ENCODE measurements around the gene FA2H.

Gene FA2H

GRCh38 chr16:74721716-74722115 lies 52.9 kb downstream of the FA2H start:
- DNase-seq = no peak

- DNase-seq = no peak
Measured at GRCh38 chr16:74720579-74720978, 54.0 kb downstream of the FA2H start.

- DNase-seq = no peak
Measured at GRCh38 chr16:74718741-74719610, 55.6 kb downstream of the FA2H start.

- no peak for DNase-seq
Measured at GRCh38 chr16:74718140-74718539, 56.5 kb downstream of the FA2H start.

- no peak for DNase-seq
Measured at GRCh38 chr16:74717367-74717766, 57.3 kb downstream of the FA2H start.

GRCh38 chr16:74716355-74716754 lies 58.3 kb downstream of the FA2H start:
- no peak for DNase-seq

GRCh38 chr16:74713876-74714275 lies 60.7 kb downstream of the FA2H start:
- DNase-seq = no peak

GRCh38 chr16:74713325-74713724 lies 61.3 kb downstream of the FA2H start:
- no peak for DNase-seq

- no peak for DNase-seq
Measured at GRCh38 chr16:74711938-74712337, 62.7 kb downstream of the FA2H start.

GRCh38 chr16:74710401-74710800 lies 64.2 kb downstream of the FA2H start:
- no peak for DNase-seq

- peak; percentile 73 for DNase-seq
Measured at GRCh38 chr16:74709441-74709877, 65.2 kb downstream of the FA2H start.

GRCh38 chr16:74700438-74701225 lies 74.0 kb downstream of the FA2H start, which contains the start of gene MLKL:
Gene MLKL, minus strand, starts transcription at chr16:74700862. Its CDS starts 5,105 bp downstream, at chr16:74695757.
- DNase-seq = peak; percentile 42

GRCh38 chr16:74700116-74700437 lies 74.5 kb downstream of the FA2H start:
- DNase-seq = no peak

GRCh38 chr16:74699666-74700065 lies 75.0 kb downstream of the FA2H start:
- DNase-seq = no peak

- no peak for DNase-seq
Measured at GRCh38 chr16:74698222-74698621, 76.4 kb downstream of the FA2H start.

GRCh38 chr16:74695450-74696422 lies 78.9 kb downstream of the FA2H start:
- peak; percentile 22 for DNase-seq

GRCh38 chr16:74691093-74691855 lies 83.3 kb downstream of the FA2H start:
- DNase-seq = no peak

- DNase-seq = no peak
Measured at GRCh38 chr16:74682556-74682955, 92.1 kb downstream of the FA2H start.

- no peak for DNase-seq
Measured at GRCh38 chr16:74680681-74681080, 93.9 kb downstream of the FA2H start.

- DNase-seq = no peak
Measured at GRCh38 chr16:74679983-74680382, 94.6 kb downstream of the FA2H start.

GRCh38 chr16:74677868-74678267 lies 96.8 kb downstream of the FA2H start:
- DNase-seq = no peak

- DNase-seq = no peak
Measured at GRCh38 chr16:74673876-74674275, 100.7 kb downstream of the FA2H start.

All from activated CD4-positive, alpha-beta T cell treated with anti-CD3 and anti-CD28 coated beads for 1 hour (primary cell).